Measurements from ENCODE around the gene TSPAN9. TPM values are rescaled to one million over a fixed set of nuclear protein-coding genes. Genes with fewer than 3 reads are reported as not detected.

The TSPAN9 gene
- polyA plus RNA-seq, 2 of the 4 experiments (the other 2 are of a cell fraction): 12.4 to 16.1 TPM

DNA sequence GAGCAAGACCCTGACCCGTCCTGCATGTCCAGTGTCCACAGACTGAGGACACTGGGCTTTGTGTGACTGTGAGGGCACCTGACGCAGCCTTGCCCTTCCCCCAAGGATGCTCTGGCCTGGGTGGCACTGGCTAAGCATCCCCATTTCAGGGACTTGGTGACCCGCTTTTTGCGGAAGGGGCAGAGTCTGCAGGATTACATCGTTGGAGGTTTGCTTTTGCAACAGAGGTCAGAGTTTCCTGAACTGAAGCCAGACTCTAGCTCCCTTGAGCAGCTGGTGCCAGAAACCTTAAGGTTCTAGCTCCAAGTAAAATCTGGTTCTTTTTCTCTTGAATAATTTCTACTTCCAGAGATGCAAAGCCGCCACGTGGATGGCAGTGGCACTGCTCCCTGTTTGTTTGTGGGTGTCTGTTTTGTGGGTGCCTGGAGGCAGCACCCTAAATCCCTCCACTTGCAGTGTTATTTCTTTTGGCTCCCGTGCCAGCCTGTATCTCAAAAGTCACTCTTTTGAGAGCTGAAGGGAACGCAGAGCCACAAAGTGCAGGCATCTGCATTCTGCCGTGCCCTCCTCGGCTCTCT, 184.7 kb downstream of the TSPAN9 start:
- Histone ChIP-seq H3K4me1 (no peaks in the 10 kb centered on the region), H3K27ac (no peak overlapping the region), H3K9me3 (no peaks in the 10 kb centered on the region), H3K4me2 (no peak overlapping the region), H3K4me3 (no peak overlapping the region)
- 75% methylated on average over 11 of the region's 11 CpGs for WGBS (ENCODE audit: missing lambda C conversion rate)
- DNase-seq (ENCODE audit: low read depth in 1 of 2, low spot score in 1 of 2) (no peak), ATAC-seq (no peak), FAIRE-seq (no peak)
- CTCF ChIA-PET: interaction anchor here (1.0 to 7.3 kb wide), 5 partner anchors 8 to 127 kb away, joined by 3 to 59 read pairs (median 4); no protein-coding TSS in a partner anchor
- POLR2A ChIA-PET: no interaction called here
- TF ChIP-seq FOXS1 (CRISPR knock-in tag; IDR thresholded peaks at IDR 0.05): no peak
- TF ChIP-seq, protein P1, sequence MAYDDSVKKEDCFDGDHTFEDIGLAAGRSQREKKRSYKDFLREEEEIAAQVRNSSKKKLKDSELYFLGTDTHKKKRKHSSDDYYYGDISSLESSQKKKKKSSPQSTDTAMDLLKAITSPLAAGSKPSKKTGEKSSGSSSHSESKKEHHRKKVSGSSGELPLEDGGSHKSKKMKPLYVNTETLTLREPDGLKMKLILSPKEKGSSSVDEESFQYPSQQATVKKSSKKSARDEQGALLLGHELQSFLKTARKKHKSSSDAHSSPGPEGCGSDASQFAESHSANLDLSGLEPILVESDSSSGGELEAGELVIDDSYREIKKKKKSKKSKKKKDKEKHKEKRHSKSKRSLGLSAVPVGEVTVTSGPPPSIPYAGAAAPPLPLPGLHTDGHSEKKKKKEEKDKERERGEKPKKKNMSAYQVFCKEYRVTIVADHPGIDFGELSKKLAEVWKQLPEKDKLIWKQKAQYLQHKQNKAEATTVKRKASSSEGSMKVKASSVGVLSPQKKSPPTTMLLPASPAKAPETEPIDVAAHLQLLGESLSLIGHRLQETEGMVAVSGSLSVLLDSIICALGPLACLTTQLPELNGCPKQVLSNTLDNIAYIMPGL (CRISPR knock-in tag; IDR thresholded peaks at IDR 0.05; ENCODE audit: borderline replicate concordance): no peak
- no peak for TF ChIP-seq RAD21 (conservative IDR thresholded peaks at IDR 0.05 in 1 of 2, IDR thresholded peaks at IDR 0.05 in 1 of 2)
- TF ChIP-seq POLR2AphosphoS2 (conservative IDR thresholded peaks at IDR 0.05; ENCODE audit: low read length): no peak
- no peak for TF ChIP-seq MAFK (IDR thresholded peaks at IDR 0.05; ENCODE audit: partially characterized antibody)
- TF ChIP-seq EHF (CRISPR knock-in tag; IDR thresholded peaks at IDR 0.05): no peak
- TF ChIP-seq MYC (IDR thresholded peaks at IDR 0.05; ENCODE audit: borderline replicate concordance, low read length): no peak
- TF ChIP-seq FOSL2 (IDR thresholded peaks at IDR 0.05): no peak
- no peak for TF ChIP-seq FOSL2 (CRISPR knock-in tag; IDR thresholded peaks at IDR 0.05)
- TF ChIP-seq MAZ (IDR thresholded peaks at IDR 0.05; ENCODE audit: borderline replicate concordance, low read depth, low read length): no peak
- TF ChIP-seq EP300 (IDR thresholded peaks at IDR 0.05): no peak
- TF ChIP-seq HOXB13 (CRISPR knock-in tag; IDR thresholded peaks at IDR 0.05; ENCODE audit: low read depth): no peak
- no peak for TF ChIP-seq CHD2 (IDR thresholded peaks at IDR 0.05; ENCODE audit: low read length, partially characterized antibody)
- no peak for TF ChIP-seq KDM5A (IDR thresholded peaks at IDR 0.05)
- no peak for TF ChIP-seq KDM1A (IDR thresholded peaks at IDR 0.05; ENCODE audit: low read depth)

DNA sequence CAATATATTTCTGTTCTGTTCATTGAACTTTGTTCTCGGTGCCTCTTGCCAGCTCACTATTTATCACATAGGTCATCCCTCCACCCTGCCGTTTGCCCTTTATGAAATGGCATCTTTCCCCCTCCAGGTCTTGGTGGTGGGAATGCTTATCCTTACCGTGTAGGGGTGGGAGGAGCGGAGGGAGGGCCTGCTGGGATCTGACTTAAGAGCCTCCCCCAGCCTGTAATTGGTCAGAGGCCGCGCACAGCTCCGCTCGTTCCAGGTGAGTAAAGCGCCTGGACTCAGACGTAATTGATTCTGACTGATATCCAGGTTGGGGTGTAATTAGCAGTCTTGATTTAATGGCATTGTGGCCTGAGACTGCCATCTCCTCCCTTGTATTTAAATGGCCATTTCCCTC, 185.3 kb downstream of the TSPAN9 start:
- ChIA-PET POLR2A (no interaction called here), CTCF (interaction anchor here (0.6 to 7.3 kb wide), 4 partner anchors 13 to 128 kb away, joined by 3 to 59 read pairs (median 8); no protein-coding TSS in a partner anchor)
- no peak for FAIRE-seq
- no peak for ATAC-seq
- no peak overlapping the region for H3K4me3 ChIP-seq
- no peak overlapping the region for H3K27ac ChIP-seq
- no peaks in the 10 kb centered on the region for H3K4me1 ChIP-seq
- 85% methylated on average over 10 of the region's 10 CpGs for WGBS (ENCODE audit: missing lambda C conversion rate)
- DNase-seq (ENCODE audit: low read depth in 1 of 2, low spot score in 1 of 2): no peak
- no peak for TF ChIP-seq BCL3 (IDR thresholded peaks at IDR 0.05)
- no peaks in the 10 kb centered on the region for H3K9me3 ChIP-seq
- H3K4me2 ChIP-seq: no peak overlapping the region

GRCh38 chr12:3263282-3263681, 186.1 kb downstream of the TSPAN9 start:
- Histone ChIP-seq H3K4me2 (no peak overlapping the region), H3K4me1 (no peaks in the 10 kb centered on the region), H3K4me3 (no peak overlapping the region), H3K9me3 (no peaks in the 10 kb centered on the region), H3K27ac (no peak overlapping the region)
- TF ChIP-seq RCOR1 (IDR thresholded peaks at IDR 0.05; ENCODE audit: low read depth, low read length): no peak
- no peak for TF ChIP-seq CHD2 (IDR thresholded peaks at IDR 0.05; ENCODE audit: low read length, partially characterized antibody)
- no peak for TF ChIP-seq HES2 (IDR thresholded peaks at IDR 0.05)
- no peak for TF ChIP-seq SREBF2 (IDR thresholded peaks at IDR 0.05)
- no peak for TF ChIP-seq FOSB (CRISPR knock-in tag; IDR thresholded peaks at IDR 0.05)
- no peak for TF ChIP-seq RFX5 (IDR thresholded peaks at IDR 0.05)
- TF ChIP-seq POLR2A (IDR thresholded peaks at IDR 0.05; ENCODE audit: low read length): no peak
- TF ChIP-seq CHD4 (IDR thresholded peaks at IDR 0.05; ENCODE audit: borderline replicate concordance): no peak
- no peak for TF ChIP-seq POLR2AphosphoS2 (conservative IDR thresholded peaks at IDR 0.05; ENCODE audit: low read length)
- DNase-seq (ENCODE audit: low read depth in 1 of 2, low spot score in 1 of 2) (no peak), ATAC-seq (no peak), FAIRE-seq (no peak)
- POLR2A ChIA-PET: no interaction called here
- CTCF ChIA-PET: interaction anchor here (2.8 to 7.3 kb wide), 2 partner anchors 12 to 128 kb away, joined by 13 to 59 read pairs; no protein-coding TSS in a partner anchor
- 82% methylated on average over 13 of the region's 13 CpGs for WGBS (ENCODE audit: missing lambda C conversion rate)
